Trophoblast cell (in vitro differentiated cells and primary cell): ENCODE data around the gene PCGF1.

Experiments used
- DNase-seq, 2 donors: peaks; one replicate each; pipeline ENCODE4 v3.0.0-alpha.2; 2016
- H2AFZ ChIP-seq: 2 replicates; pipeline ENCODE4 v1.6.1; 2013; ENCODE audit warnings: low read length, moderate library complexity, mild to moderate bottlenecking; ENCODE audit not compliant: insufficient read depth, poor library complexity
- H2AK5ac ChIP-seq: 2 replicates; pipeline ENCODE4 v1.6.1; 2013; ENCODE audit warnings: mild to moderate bottlenecking, low read length
- H2BK120ac ChIP-seq: 2 replicates; pipeline ENCODE4 v1.6.1; 2013; ENCODE audit warnings: low read length, mild to moderate bottlenecking, moderate library complexity; ENCODE audit not compliant: insufficient read depth, poor library complexity
- H2BK12ac ChIP-seq: 2 replicates; pipeline ENCODE4 v1.6.1; 2013; ENCODE audit warnings: mild to moderate bottlenecking, low read length, moderate library complexity
- H2BK5ac ChIP-seq: 2 replicates; pipeline ENCODE4 v1.6.1; 2013; ENCODE audit warnings: low read length, low read depth, moderate library complexity, mild to moderate bottlenecking; ENCODE audit not compliant: poor library complexity
- H3K14ac ChIP-seq: 2 replicates; pipeline ENCODE4 v1.6.1; 2013; ENCODE audit warnings: mild to moderate bottlenecking, low read length
- H3K18ac ChIP-seq: 2 replicates; pipeline ENCODE4 v1.6.1; 2013; ENCODE audit warnings: mild to moderate bottlenecking, low read length
- H3K23ac ChIP-seq: 2 replicates; pipeline ENCODE4 v1.6.1; 2013; ENCODE audit warnings: low read length
- H3K27ac ChIP-seq: 2 replicates; pipeline ENCODE4 v1.5.1; 2013; ENCODE audit warnings: low read depth, mild to moderate bottlenecking, inconsistent platforms, low read length, moderate library complexity
- H3K27me3 ChIP-seq: 2 replicates; pipeline ENCODE4 v1.6.1; 2013; ENCODE audit warnings: inconsistent platforms, mild to moderate bottlenecking, low read length, moderate library complexity; ENCODE audit not compliant: insufficient read depth
- H3K36me3 ChIP-seq, 2 experiments: 1 replicate in 1 of 2; 2 replicates in 1 of 2; pipeline ENCODE4 v1.6.1; 2013; ENCODE audit warnings: low read length in 2 of 2, mild to moderate bottlenecking in 2 of 2, moderate library complexity in 1 of 2; ENCODE audit not compliant: insufficient read depth in 2 of 2, control insufficient read depth in 1 of 2
- H3K4ac ChIP-seq: 2 replicates; pipeline ENCODE4 v1.6.1; 2013; ENCODE audit warnings: low read depth, mild to moderate bottlenecking, low read length, moderate library complexity
- H3K4me1 ChIP-seq, 2 experiments: 1 replicate in 1 of 2; 2 replicates in 1 of 2; pipeline ENCODE4 v1.6.1; 2013; ENCODE audit warnings: low read length in 2 of 2, mild to moderate bottlenecking in 2 of 2, moderate library complexity in 1 of 2; ENCODE audit not compliant: insufficient read depth in 2 of 2, control insufficient read depth in 1 of 2
- H3K4me2 ChIP-seq: 2 replicates; pipeline ENCODE4 v1.6.1; 2013; ENCODE audit warnings: inconsistent platforms, mild to moderate bottlenecking, low read length, moderate library complexity
- H3K4me3 ChIP-seq: 2 replicates; pipeline ENCODE4 v1.5.1; 2013; ENCODE audit warnings: mild to moderate bottlenecking, low read depth, low read length, inconsistent platforms
- H3K79me1 ChIP-seq: one replicate; pipeline ENCODE4 v1.6.1; 2013; ENCODE audit warnings: low read length
- H3K79me2 ChIP-seq: 2 replicates; pipeline ENCODE4 v1.6.1; 2013; ENCODE audit warnings: low read length, mild to moderate bottlenecking; ENCODE audit not compliant: control insufficient read depth, insufficient read depth, poor library complexity
- H3K9ac ChIP-seq: 2 replicates; pipeline ENCODE4 v1.6.1; 2013; ENCODE audit warnings: mild to moderate bottlenecking, low read length
- H3K9me3 ChIP-seq: 2 replicates; pipeline ENCODE4 v1.6.1; 2013; ENCODE audit warnings: low read depth, mild to moderate bottlenecking, control low read depth, inconsistent platforms, low read length; ENCODE audit not compliant: insufficient read depth
- H4K12ac ChIP-seq: 2 replicates; pipeline ENCODE4 v1.6.1; 2013; ENCODE audit warnings: low read depth, mild to moderate bottlenecking, low read length, moderate library complexity
- H4K8ac ChIP-seq: 2 replicates; pipeline ENCODE4 v1.6.1; 2013; ENCODE audit warnings: low read depth, mild to moderate bottlenecking, low read length, moderate library complexity
- H4K91ac ChIP-seq: one replicate; pipeline ENCODE4 v1.6.1; 2013; ENCODE audit warnings: low read depth, mild to moderate bottlenecking, low read length, moderate library complexity
- WGBS: extraction: QIAGEN DNeasy Blood & Tissue Kit; methylation state at CpG from one replicate; pipeline ENCODE4 v1.1.7; 2013; ENCODE audit warnings: missing lambda C conversion rate; ENCODE audit not compliant: insufficient read length, insufficient coverage; ENCODE audit errors: extremely low coverage; 5-methylcytosine and 5-hydroxymethylcytosine counted together

Gene PCGF1

DNA sequence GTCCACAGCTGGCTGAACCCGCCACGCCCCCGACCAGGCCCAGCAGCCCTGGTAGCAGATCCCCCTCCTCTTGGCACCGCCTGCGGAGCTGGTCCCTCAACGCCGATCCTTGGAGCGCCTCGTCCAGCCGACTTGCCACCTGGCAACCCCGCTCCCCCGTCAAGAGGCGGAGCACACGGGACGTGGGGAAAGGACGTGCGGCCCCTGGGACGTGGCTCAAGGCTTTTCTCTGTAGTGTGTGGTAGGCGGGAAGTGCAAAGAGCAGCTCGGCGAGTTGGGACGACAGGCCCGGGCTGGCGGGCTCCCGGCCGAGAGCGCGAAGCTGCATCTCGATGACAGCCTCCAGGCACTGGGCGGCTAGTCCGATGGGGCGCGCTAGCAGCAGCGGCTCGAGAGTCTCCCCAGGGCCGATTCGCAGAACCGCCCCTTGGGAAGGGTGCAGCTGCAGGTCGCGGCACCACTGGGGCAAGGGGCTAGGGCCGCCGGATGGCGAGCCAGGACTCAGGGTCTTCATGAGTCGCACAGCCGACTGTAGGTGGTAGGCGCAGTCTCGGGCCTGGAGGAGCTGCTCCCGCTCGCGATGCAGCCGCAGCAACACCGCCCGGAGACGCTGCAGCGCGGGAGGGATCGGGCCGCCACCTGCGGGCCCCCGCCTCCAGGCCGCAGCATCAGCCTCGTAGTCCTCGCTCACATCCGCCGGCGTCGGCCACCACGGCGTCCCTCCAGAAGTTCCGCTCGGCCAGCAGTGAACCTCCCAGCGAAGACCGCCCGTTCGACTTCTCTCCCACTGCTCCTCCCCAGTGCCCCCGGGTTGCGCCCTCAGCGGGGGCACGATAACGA, 25.3 kb downstream of the PCGF1 start:
- peak overlapping the region; percentile 66 for H3K4me2 ChIP-seq
- peak overlapping the region; percentile 54 for H3K18ac ChIP-seq
- peak overlapping the region; percentile 89 for H3K9ac ChIP-seq
- H3K23ac ChIP-seq, result no peak overlapping the region
- no peak overlapping the region for H2BK5ac ChIP-seq
- H3K4me1 ChIP-seq, result peaks cover 9 to 10% of the 10 kb centered on the region in 2 experiments
- peaks cover 9% of the 10 kb centered on the region for H3K79me2 ChIP-seq
- H2BK120ac ChIP-seq, result peak overlapping the region; percentile 40
- peak overlapping the region; percentile 71 for H4K8ac ChIP-seq
- no peaks in the 10 kb centered on the region for H3K27me3 ChIP-seq
- H4K12ac ChIP-seq, result peak overlapping the region; percentile 2
- peak overlapping the region; percentile 34 for H3K14ac ChIP-seq
- H4K91ac ChIP-seq, result peak overlapping the region; percentile 34
- peak overlapping the region; percentile 94 for H3K4me3 ChIP-seq
- H3K36me3 ChIP-seq, result peaks cover 13 to 14% of the 10 kb centered on the region in 2 experiments
- H2BK12ac ChIP-seq, result no peak overlapping the region
- H2AFZ ChIP-seq, result peak overlapping the region; percentile 78
- no CpG with 5 or more reads among the region's 80 CpGs for whole genome bisulfite sequencing
- H3K9me3 ChIP-seq, result no peaks in the 10 kb centered on the region
- DNase-seq, result peak; percentile 36 to 60
- H3K4ac ChIP-seq, result peak overlapping the region; percentile 51
- H3K79me1 ChIP-seq, result peaks cover 11% of the 10 kb centered on the region
- peak overlapping the region; percentile 65 for H3K27ac ChIP-seq
- H2AK5ac ChIP-seq, result peak overlapping the region; percentile 9

- Histone ChIP-seq H2AK5ac (no peak overlapping the region), H3K4ac (peak overlapping the region; percentile 51), H3K9ac (peak overlapping the region; percentile 89), H4K8ac (peak overlapping the region; percentile 71), H2AFZ (no peak overlapping the region), H3K36me3 (peaks cover 12 to 14% of the 10 kb centered on the region in 2 experiments), H3K4me1 (peaks cover 9 to 10% of the 10 kb centered on the region in 2 experiments), H3K4me2 (peak overlapping the region; percentile 66), H4K12ac (peak overlapping the region; percentile 1), H3K79me1 (peaks cover 11% of the 10 kb centered on the region), H3K14ac (no peak overlapping the region), H3K18ac (peak overlapping the region; percentile 21), H2BK12ac (no peak overlapping the region), H3K79me2 (peaks cover 9% of the 10 kb centered on the region), H3K23ac (no peak overlapping the region), H3K27ac (no peak overlapping the region), H2BK120ac (no peak overlapping the region), H3K9me3 (no peaks in the 10 kb centered on the region), H2BK5ac (no peak overlapping the region), H3K4me3 (no peak overlapping the region), H3K27me3 (no peaks in the 10 kb centered on the region), H4K91ac (no peak overlapping the region)
- DNase-seq, result no peak
- no CpG with 5 or more reads among the region's 3 CpGs for WGBS
These were observed 26.1 kb downstream of the PCGF1 start for GRCh38 chr2:74481431-74481830.

GRCh38 chr2:74474899-74475298, 32.6 kb downstream of the PCGF1 start:
- Histone ChIP-seq H3K27me3 (no peaks in the 10 kb centered on the region), H3K23ac (no peak overlapping the region), H3K4me2 (no peak overlapping the region), H3K79me2 (peaks cover 3% of the 10 kb centered on the region), H2AK5ac (no peak overlapping the region), H3K27ac (no peak overlapping the region), H2BK120ac (no peak overlapping the region), H4K8ac (no peak overlapping the region), H3K18ac (no peak overlapping the region), H3K4me3 (no peak overlapping the region), H3K79me1 (peaks cover 9% of the 10 kb centered on the region), H2BK12ac (no peak overlapping the region), H3K36me3 (peaks cover 19 to 21% of the 10 kb centered on the region in 2 experiments), H4K12ac (no peak overlapping the region), H3K9me3 (peaks cover 1% of the 10 kb centered on the region), H3K9ac (no peak overlapping the region), H4K91ac (no peak overlapping the region), H2BK5ac (no peak overlapping the region), H3K4me1 (peaks cover 5 to 7% of the 10 kb centered on the region in 2 experiments), H3K4ac (no peak overlapping the region), H3K14ac (no peak overlapping the region), H2AFZ (no peak overlapping the region)
- no CpG with 5 or more reads among the region's 5 CpGs for WGBS
- no peak for DNase-seq

GRCh38 chr2:74474481-74474880, 33.0 kb downstream of the PCGF1 start:
- peaks cover 19% of the 10 kb centered on the region in 2 experiments for H3K36me3 ChIP-seq
- H3K23ac ChIP-seq, result no peak overlapping the region
- no peak overlapping the region for H2BK12ac ChIP-seq
- H3K4me3 ChIP-seq, result no peak overlapping the region
- DNase-seq, result no peak
- no peak overlapping the region for H3K18ac ChIP-seq
- no peak overlapping the region for H2AK5ac ChIP-seq
- H2BK5ac ChIP-seq, result no peak overlapping the region
- no peak overlapping the region for H3K4ac ChIP-seq
- no peak overlapping the region for H2AFZ ChIP-seq
- no CpG with 5 or more reads among the region's 6 CpGs for WGBS
- H3K79me1 ChIP-seq, result peaks cover 9% of the 10 kb centered on the region
- H3K9ac ChIP-seq, result no peak overlapping the region
- no peaks in the 10 kb centered on the region for H3K27me3 ChIP-seq
- no peak overlapping the region for H3K4me2 ChIP-seq
- peaks cover 5 to 7% of the 10 kb centered on the region in 2 experiments for H3K4me1 ChIP-seq
- no peak overlapping the region for H3K27ac ChIP-seq
- no peak overlapping the region for H4K91ac ChIP-seq
- no peak overlapping the region for H3K14ac ChIP-seq
- no peak overlapping the region for H4K8ac ChIP-seq
- peaks cover 1% of the 10 kb centered on the region for H3K9me3 ChIP-seq
- no peak overlapping the region for H4K12ac ChIP-seq
- no peak overlapping the region for H2BK120ac ChIP-seq
- H3K79me2 ChIP-seq, result peaks cover 3% of the 10 kb centered on the region
